ENCODE results near the gene RIBC2. TPM values are rescaled to one million over a fixed set of nuclear protein-coding genes. Genes with fewer than 3 reads are reported as not detected.
"Not testable (repeated sequence)": the region's sequence is repeated elsewhere in the genome, so short reads cannot be mapped to it uniquely, and the experiment has no call there.

The RIBC2 gene, protein sequence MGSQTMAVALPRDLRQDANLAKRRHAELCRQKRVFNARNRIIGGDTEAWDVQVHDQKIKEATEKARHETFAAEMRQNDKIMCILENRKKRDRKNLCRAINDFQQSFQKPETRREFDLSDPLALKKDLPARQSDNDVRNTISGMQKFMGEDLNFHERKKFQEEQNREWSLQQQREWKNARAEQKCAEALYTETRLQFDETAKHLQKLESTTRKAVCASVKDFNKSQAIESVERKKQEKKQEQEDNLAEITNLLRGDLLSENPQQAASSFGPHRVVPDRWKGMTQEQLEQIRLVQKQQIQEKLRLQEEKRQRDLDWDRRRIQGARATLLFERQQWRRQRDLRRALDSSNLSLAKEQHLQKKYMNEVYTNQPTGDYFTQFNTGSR
- 10 to 100 TPM; 13.4 to 13.5 TPM for total RNA-seq

DNA sequence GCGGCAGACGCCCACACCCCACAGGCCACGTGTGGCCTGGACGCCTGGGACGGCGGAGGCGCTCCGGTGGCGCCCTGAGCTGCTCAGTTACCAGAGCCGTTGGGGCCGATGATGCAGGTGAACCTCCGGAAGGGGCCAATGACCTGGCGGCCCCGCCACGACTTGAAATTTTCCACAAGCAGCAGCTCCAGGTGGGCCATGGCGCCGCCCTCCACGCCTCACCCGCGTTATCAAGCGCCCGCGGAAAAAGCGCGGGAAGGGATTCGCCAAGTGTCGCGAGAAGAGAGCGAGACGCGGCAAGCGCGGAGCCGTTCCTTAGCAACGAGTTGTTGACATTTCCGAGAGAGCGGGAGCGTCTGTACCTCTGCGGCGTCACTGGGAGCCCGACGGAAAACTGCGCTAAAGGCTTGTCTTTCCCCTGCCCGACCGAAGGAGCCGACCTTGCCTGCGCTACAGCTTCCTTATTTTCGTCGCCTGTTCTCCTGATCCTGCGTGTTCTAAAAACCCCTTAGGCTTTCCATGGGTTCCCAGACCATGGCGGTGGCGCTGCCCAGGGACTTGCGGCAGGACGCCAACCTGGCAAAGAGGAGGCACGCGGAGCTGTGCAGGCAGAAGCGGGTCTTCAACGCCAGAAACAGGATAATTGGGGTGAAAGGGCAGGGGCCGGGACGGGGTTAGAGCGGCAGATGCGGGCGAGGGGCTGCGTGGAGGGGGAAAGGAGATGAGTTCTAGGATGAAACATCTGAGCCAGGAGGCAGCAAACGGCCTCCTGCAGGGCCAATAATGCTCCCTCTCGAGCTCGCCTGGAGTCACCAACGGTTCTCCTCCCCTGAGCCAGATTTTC lies at the start of gene RIBC2, which contains the start of gene SMC1B:
TSS of gene RIBC2 (plus strand) at position 326 of the 844 bp plus-strand sequence. CDS start at position 520, 194 bp downstream.
TSS of gene SMC1B (minus strand) at position 232 of the 844 bp plus-strand sequence. CDS start at position 200, 32 bp downstream.
- CTCF ChIA-PET: interaction anchor here (0.7 to 1.2 kb wide), 3 partner anchors 9 to 24 kb away, joined by 3 read pairs; no protein-coding TSS in a partner anchor
- DNase-seq (peak; percentile 95), ATAC-seq (peak; percentile 88)
- POLR2A ChIA-PET: interaction anchor here (0.6 to 3.1 kb wide), 10 partner anchors 12 to 877 kb away, joined by 3 to 18 read pairs (median 4); no protein-coding TSS in a partner anchor
- no peaks in the 10 kb centered on the region for H3K27me3 Mint-ChIP-seq (ENCODE audit: low read depth)
- H3K36me3 Mint-ChIP-seq (ENCODE audit: low read depth): peaks cover 29% of the 10 kb centered on the region
- H3K9me3 Mint-ChIP-seq (ENCODE audit: insufficient read depth): no peaks in the 10 kb centered on the region
- H3K4me1 Mint-ChIP-seq (ENCODE audit: low read depth): peaks cover 21% of the 10 kb centered on the region
- peak within 1 kb of the TSS; percentile 94 for H3K27ac Mint-ChIP-seq
- H3K4me3 Mint-ChIP-seq: peak within 1 kb of the TSS; percentile 92

DNA sequence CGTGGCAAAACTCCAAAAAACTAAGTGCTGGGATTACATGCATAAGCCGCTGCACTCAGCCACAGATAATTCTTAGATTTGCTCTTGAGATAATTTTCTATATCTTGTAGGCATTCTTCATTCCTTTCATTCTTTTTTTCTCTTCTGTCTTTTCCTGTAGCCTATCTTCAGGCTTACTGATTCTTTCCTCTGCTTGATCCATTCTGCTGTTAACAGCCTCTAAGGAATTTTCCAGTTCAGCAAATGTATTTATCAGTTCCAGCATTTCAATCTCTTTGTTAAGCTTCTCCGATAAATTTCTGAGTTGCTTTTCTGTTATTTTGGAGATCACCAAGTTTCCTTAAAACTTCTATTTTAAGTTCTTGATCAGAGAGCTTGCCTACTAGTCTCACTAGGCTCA lies 46.8 kb upstream of the RIBC2 start:
- CTCF ChIA-PET: no interaction called here
- no peaks in the 10 kb centered on the region for H3K4me1 Mint-ChIP-seq (ENCODE audit: low read depth)
- no peak overlapping the region for H3K4me3 Mint-ChIP-seq
- ATAC-seq: no peak
- H3K27me3 Mint-ChIP-seq (ENCODE audit: low read depth): peaks cover 13% of the 10 kb centered on the region
- peaks cover 9% of the 10 kb centered on the region for H3K36me3 Mint-ChIP-seq (ENCODE audit: low read depth)
- peaks cover 6% of the 10 kb centered on the region for H3K9me3 Mint-ChIP-seq (ENCODE audit: insufficient read depth)
- H3K27ac Mint-ChIP-seq: no peak overlapping the region
- POLR2A ChIA-PET: no interaction called here
- no peak for DNase-seq

DNA sequence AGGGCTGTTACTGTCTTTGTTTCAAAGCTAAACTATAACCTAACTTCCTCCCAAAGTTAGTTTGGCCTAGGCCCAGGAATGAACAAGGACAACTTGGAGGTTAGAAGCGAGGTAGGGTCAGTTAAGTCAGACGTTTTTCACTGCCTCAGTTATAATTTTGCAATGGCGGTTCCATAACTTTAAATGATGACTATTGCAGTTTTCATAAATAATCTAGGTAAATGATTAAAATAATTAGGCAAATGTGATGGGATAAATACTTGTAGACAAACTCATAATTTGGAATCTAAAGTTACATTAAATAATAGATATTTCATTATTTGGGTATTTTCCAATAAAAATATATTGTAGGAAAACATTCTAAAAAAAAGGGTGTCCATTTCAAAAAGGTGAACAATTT lies 39.9 kb upstream of the RIBC2 start:
- not testable (repeated sequence) for H3K4me3 Mint-ChIP-seq; H3K9me3 Mint-ChIP-seq (ENCODE audit: insufficient read depth); ATAC-seq

DNA sequence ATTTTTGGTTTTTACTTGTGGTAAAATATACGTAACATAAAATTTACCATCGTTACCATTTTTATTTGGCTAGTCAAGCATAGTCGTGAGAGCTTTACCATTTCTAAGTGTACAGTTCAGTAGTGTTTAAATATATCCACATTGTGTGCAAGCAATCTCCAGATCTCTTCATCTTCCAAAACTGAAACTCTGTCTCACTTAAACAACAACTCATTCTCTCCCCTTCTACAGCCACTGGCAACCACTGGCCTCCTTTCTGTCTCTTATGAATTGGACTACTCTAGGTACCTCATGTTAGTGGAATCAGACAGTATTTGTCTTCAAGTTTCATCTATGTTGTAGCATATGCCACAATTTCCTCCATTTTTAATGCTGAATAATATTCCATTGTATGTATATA lies 37.5 kb upstream of the RIBC2 start:
- Mint-ChIP-seq H3K36me3 (ENCODE audit: low read depth) (no peaks in the 10 kb centered on the region), H3K27me3 (ENCODE audit: low read depth) (peaks cover 3% of the 10 kb centered on the region), H3K4me1 (ENCODE audit: low read depth) (peaks cover 7% of the 10 kb centered on the region), H3K9me3 (ENCODE audit: insufficient read depth) (no peaks in the 10 kb centered on the region), H3K4me3 (no peak overlapping the region), H3K27ac (no peak overlapping the region)
- POLR2A ChIA-PET: no interaction called here
- ATAC-seq (no peak), DNase-seq (no peak)
- CTCF ChIA-PET: no interaction called here

More for the DNA sequence above, 39.9 kb upstream of the RIBC2 start:
- H3K36me3 Mint-ChIP-seq (ENCODE audit: low read depth); H3K4me1 Mint-ChIP-seq (ENCODE audit: low read depth); H3K27ac Mint-ChIP-seq; POLR2A ChIA-PET; DNase-seq; H3K27me3 Mint-ChIP-seq (ENCODE audit: low read depth): not testable (repeated sequence)
- CTCF ChIA-PET: interaction anchor here (0.9 kb wide), 1 partner anchor 56 kb away, joined by 4 read pairs; no protein-coding TSS in a partner anchor

DNA sequence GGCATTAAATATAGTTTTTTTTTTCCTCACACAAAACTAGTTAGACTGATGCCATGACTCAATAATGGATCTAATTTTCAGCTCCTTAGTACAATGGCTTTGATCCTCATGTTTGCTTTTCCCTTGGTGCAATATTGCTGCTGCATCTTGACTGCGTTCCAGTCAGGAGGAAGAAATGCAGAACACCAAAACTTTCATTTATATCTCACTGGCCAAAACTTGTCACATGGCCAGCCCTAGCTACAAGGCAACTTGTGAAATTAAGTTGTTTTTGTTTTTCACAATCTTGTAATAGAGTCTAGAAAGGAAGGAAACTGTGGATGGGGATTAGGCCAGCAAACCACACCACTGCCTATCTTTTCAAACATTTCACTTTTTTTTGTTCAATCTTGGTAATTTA lies 36.8 kb upstream of the RIBC2 start:
- no peaks in the 10 kb centered on the region for H3K9me3 Mint-ChIP-seq (ENCODE audit: insufficient read depth)
- H3K27me3 Mint-ChIP-seq (ENCODE audit: low read depth): peaks cover 3% of the 10 kb centered on the region
- H3K27ac Mint-ChIP-seq: no peak overlapping the region
- CTCF ChIA-PET: no interaction called here
- H3K36me3 Mint-ChIP-seq (ENCODE audit: low read depth): no peaks in the 10 kb centered on the region
- H3K4me1 Mint-ChIP-seq (ENCODE audit: low read depth): peaks cover 7% of the 10 kb centered on the region
- DNase-seq (no peak), ATAC-seq (no peak)
- H3K4me3 Mint-ChIP-seq: no peak overlapping the region
- POLR2A ChIA-PET: no interaction called here

DNA sequence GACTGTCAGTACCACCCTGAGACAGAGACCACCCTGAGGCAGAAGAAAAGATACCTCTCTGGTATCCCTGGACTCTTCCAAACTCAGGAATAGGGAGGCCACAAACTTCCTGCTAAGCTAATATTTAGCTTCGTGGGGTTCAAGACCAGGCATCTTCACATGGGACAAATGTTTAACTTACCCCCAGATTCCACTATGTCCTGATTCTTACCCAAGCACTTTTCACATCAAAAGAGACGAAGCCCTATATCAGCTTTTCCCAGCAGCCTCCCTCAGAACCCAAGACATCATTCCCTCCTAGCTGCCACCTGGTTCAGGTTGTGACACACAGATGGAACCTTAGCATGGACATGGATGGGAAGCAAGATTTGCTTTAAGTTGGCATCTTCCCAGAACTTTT lies 32.1 kb upstream of the RIBC2 start:
- Mint-ChIP-seq H3K27ac (no peak overlapping the region), H3K4me3 (no peak overlapping the region), H3K4me1 (ENCODE audit: low read depth) (peaks cover 7% of the 10 kb centered on the region), H3K27me3 (ENCODE audit: low read depth) (no peaks in the 10 kb centered on the region), H3K36me3 (ENCODE audit: low read depth) (no peaks in the 10 kb centered on the region), H3K9me3 (ENCODE audit: insufficient read depth) (no peaks in the 10 kb centered on the region)
- CTCF ChIA-PET: interaction anchor here (1.3 kb wide), 1 partner anchor 12 kb away, joined by 5 read pairs; no protein-coding TSS in a partner anchor
- ATAC-seq: no peak
- DNase-seq: no peak
- POLR2A ChIA-PET: no interaction called here

DNA sequence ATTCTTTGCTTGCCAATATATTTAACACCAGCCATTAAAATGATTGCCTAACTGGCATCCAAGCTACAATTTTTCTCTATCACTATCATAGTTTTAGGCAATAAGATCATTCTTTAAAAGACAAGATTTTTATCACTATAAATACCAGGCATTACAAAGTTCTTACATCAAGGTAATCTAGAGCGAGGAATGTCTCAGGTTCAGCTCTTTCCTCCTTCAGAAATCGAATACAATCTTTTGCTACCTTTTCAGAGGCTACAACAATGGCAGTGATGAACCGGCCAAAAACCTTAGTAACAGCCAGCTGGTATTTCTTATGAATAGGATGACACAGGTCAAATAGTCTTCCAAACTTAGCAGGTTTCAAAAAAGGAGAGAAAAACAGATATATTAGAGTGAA lies 23.9 kb upstream of the RIBC2 start:
- Mint-ChIP-seq H3K4me1 (ENCODE audit: low read depth) (no peaks in the 10 kb centered on the region), H3K36me3 (ENCODE audit: low read depth) (no peaks in the 10 kb centered on the region), H3K27ac (no peak overlapping the region), H3K9me3 (ENCODE audit: insufficient read depth) (no peaks in the 10 kb centered on the region), H3K4me3 (no peak overlapping the region), H3K27me3 (ENCODE audit: low read depth) (peaks cover 8% of the 10 kb centered on the region)
- CTCF ChIA-PET: interaction anchor here (1.7 kb wide), 1 partner anchor 10 kb away, joined by 6 read pairs; no protein-coding TSS in a partner anchor
- POLR2A ChIA-PET: interaction anchor here (1.0 kb wide), 1 partner anchor 24 kb away, joined by 3 read pairs; the partner anchor contains the start of genes RIBC2 and SMC1B
- no peak for ATAC-seq
- DNase-seq: no peak

DNA sequence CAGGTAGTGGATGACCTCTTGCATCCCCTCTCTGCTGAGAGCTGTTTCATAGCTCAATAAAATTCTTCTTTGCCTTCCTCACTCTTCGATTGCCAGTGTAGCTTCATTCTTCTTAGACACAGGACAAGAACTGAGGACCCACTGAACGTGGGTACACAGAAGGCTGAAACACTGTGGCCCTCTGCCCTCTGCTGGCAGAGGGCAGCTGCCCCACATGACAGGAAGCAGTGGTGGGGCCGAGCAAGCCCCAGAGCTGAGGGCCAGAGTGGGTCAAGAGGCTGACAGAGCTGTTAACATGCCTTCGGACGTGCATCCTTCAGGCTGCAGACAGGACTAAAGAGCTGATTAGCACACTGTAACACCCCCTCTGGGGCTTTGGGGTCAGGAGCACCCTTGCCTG lies 15.7 kb upstream of the RIBC2 start:
- no peak for DNase-seq
- H3K27ac Mint-ChIP-seq: no peak overlapping the region
- ATAC-seq: no peak
- peaks cover 5% of the 10 kb centered on the region for H3K36me3 Mint-ChIP-seq (ENCODE audit: low read depth)
- H3K9me3 Mint-ChIP-seq (ENCODE audit: insufficient read depth): no peaks in the 10 kb centered on the region
- CTCF ChIA-PET: interaction anchor here (1.1 to 1.3 kb wide), 6 partner anchors 13 to 145 kb away, joined by 3 to 4 read pairs (median 3); no protein-coding TSS in a partner anchor
- no peaks in the 10 kb centered on the region for H3K4me1 Mint-ChIP-seq (ENCODE audit: low read depth)
- peaks cover 4% of the 10 kb centered on the region for H3K27me3 Mint-ChIP-seq (ENCODE audit: low read depth)
- H3K4me3 Mint-ChIP-seq: no peak overlapping the region
- POLR2A ChIA-PET: no interaction called here

DNA sequence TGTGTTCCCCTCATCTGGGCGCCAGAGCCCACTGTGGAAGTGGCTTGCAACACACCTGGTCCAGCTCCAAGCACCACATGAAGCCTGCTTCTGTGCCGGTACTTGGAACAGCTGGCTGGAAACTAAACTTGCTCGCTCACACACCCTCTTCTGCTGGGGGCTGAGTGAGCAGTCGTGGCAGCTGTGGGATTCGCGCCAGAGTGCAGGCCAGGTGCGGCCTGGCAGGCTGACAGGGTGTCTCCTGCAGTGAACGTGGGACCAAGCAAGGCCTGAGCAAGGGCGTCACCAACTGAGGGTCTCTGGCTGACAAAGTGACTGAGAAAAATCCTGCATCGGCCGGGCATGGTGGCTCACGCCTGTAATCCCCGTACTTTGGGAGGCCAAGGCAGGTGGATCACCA lies 15.3 kb upstream of the RIBC2 start:
- Mint-ChIP-seq H3K4me3 (no peak overlapping the region), H3K27ac (no peak overlapping the region)
- no peak for ATAC-seq

DNA sequence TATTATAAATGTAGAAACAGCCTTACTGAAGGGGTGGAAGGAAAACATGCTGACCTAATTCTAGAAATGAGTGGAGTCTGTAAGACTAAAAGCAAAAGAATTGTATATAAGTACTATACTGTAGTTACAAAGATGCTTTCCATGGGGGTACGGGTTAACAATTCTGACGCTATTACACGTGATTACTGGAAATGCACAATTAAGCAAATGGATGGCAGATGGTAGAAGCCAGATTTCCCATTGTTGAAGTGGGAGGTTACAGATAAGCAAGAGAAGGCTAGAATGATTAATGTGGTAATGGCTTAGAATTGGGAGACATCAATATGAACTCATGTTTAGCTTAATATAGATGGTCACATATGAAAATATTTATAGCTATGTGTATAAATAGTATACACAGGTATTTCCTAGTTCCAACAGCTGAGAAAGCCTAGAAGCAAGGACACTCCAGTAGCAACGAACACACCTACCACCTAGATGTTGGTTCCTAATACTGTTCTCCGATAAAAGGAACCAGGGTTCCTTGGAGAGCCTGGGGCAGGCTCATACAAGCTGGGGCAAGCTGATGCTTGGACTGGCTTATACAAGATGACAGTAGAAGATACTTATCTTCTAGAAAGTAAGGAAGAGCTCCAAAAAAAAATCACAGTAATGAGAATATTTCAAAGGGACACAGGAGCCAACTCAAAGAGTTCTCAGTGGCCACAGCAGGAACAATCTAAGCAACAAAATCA lies 13.6 kb upstream of the RIBC2 start:
- POLR2A ChIA-PET: no interaction called here
- ATAC-seq (no peak), DNase-seq (no peak)
- no peaks in the 10 kb centered on the region for H3K4me1 Mint-ChIP-seq (ENCODE audit: low read depth)
- no peak overlapping the region for H3K27ac Mint-ChIP-seq
- H3K4me3 Mint-ChIP-seq: no peak overlapping the region
- CTCF ChIA-PET: no interaction called here
- peaks cover 4% of the 10 kb centered on the region for H3K27me3 Mint-ChIP-seq (ENCODE audit: low read depth)
- no peaks in the 10 kb centered on the region for H3K9me3 Mint-ChIP-seq (ENCODE audit: insufficient read depth)
- peaks cover 5% of the 10 kb centered on the region for H3K36me3 Mint-ChIP-seq (ENCODE audit: low read depth)

More for the DNA sequence above, 15.3 kb upstream of the RIBC2 start:
- Mint-ChIP-seq H3K27me3 (ENCODE audit: low read depth) (peaks cover 4% of the 10 kb centered on the region), H3K36me3 (ENCODE audit: low read depth) (peaks cover 5% of the 10 kb centered on the region), H3K9me3 (ENCODE audit: insufficient read depth) (no peaks in the 10 kb centered on the region), H3K4me1 (ENCODE audit: low read depth) (no peaks in the 10 kb centered on the region)
- POLR2A ChIA-PET: no interaction called here
- CTCF ChIA-PET: interaction anchor here (1.1 to 1.3 kb wide), 6 partner anchors 14 to 145 kb away, joined by 3 to 4 read pairs (median 3); no protein-coding TSS in a partner anchor
- no peak for DNase-seq

DNA sequence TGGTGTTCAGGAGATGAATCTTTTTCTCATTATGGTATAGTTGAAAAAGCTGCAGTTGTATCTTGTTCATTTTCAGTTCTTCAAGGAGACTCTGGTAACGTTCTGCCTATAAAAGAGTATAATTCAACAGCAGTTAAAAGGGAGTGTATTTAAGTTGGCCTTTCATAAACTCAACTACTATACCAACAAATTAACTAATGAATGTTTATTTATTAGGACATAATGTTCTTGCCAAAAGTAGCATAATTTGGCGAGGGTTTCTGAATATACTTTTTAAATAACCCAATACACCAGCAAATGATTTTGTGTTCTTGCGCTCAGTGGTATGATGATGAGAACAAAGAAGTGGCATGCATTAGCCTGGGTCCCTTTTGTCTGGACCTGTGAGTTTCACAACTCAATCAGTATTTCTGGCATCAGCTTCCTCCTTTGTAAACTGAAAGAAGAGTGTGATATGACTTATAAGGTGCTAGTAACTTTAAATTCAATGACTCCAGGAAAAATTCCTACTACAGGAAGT lies 11.0 kb upstream of the RIBC2 start:
- Mint-ChIP-seq H3K9me3 (ENCODE audit: insufficient read depth) (no peaks in the 10 kb centered on the region), H3K4me3 (no peak overlapping the region), H3K36me3 (ENCODE audit: low read depth) (peaks cover 2% of the 10 kb centered on the region), H3K27ac (no peak overlapping the region), H3K4me1 (ENCODE audit: low read depth) (no peaks in the 10 kb centered on the region), H3K27me3 (ENCODE audit: low read depth) (peaks cover 4% of the 10 kb centered on the region)
- DNase-seq: no peak
- ChIA-PET POLR2A (interaction anchor here (1.5 kb wide), 1 partner anchor 11 kb away, joined by 5 read pairs; the partner anchor contains the start of genes RIBC2 and SMC1B), CTCF (no interaction called here)
- no peak for ATAC-seq
